HG02981 (cell line): Measurements from ENCODE around the gene GCLC.
"Not testable (repeated sequence)": the region's sequence is repeated elsewhere in the genome, so short reads cannot be mapped to it uniquely, and the experiment has no call there.

Source experiments
- ATAC-seq: cut with Tn5 transposase; IDR thresholded peaks from one replicate; pipeline ENCODE4 v1.9.1; 2021; ENCODE audit warnings: mild to moderate bottlenecking, moderate library complexity; ENCODE audit not compliant: unreplicated experiment

Gene GCLC

DNA sequence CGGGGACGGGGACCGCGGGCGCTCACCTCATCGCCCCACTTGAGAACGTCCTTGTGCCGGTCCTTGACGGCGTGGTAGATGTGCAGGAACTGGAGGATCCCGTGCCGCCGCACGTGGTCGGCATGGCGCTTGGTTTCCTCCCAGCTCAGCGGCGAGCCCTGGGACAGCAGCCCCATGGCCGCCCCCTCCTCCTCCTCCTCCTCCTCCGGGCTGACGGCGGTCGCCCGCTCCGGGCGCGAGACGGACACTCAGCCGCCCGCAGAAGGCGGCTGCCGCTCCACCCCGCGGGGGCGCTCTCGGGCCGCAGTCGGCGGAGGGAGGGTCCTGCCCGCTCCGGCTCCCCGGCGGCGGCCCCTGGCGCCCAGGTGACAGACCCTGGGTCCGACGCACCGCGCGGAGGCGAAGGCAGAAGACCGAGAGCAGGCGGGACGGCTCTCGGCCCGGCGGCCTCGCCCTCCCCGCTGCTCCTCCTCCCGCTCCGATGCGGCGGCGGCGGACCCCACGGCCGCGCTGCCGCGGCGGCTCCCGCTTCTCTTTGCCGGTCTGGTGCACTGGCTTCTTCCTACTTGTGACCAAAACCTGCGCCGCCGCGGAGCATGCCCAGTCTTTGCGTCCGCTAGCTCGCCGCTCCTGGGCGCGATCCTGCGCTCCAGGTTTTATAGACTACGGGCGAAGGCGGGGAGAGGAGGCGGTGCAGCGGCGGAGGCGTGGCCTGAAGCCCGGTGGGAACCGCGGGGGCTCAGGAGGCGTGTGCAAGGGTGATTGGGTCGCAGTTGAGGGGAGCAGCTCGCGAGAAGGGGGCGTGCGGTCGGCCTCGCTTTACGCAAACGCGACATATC is at the start of gene GCLC:
TSS of gene GCLC (minus strand) at position 632 of the 839 bp plus-strand sequence. CDS start at position 176, 456 bp downstream.
- ATAC-seq: peak; percentile 53

DNA sequence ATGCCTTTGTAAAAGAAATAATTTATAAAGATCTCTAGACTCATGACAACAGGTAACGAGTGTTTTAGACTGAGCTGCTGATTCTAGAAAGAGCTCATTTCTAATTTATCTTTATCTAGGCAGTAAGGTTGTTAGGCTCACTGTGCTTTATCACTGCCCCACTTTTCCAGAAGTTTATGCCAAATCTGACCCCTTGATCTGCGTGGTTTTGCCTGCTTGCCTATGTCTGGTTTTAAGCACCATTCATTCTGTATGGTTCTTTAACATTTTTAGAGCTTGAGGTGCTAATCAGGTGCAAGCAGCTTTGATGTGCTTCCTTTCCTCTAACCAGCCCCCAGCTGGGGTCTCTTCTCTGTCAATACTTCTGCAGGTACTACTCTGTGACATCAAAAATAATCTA is 49.7 kb upstream of the GCLC start:
- ATAC-seq: no peak

DNA sequence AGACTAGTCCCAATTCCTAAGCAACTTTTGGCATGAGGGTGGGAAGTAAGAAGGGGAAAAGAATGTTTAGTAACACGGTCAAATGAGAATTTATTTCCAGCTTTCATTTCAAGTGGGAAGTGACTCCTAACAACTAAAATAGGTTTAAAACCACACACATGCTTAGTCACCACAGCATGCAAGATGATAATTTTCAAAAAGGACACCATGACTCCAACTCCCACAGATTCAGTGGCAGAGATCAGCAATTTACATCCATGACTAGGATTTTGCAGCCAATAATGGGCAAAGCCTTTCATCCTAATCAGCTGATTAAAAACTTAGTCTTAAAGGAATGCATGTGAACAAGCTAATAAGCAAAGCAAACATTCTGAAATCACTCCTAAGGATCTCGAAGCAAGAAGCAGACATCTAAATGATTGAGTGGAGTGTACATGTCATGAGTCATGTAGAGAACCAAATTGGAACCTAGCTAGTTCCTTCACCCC is 48.1 kb upstream of the GCLC start:
- no peak for ATAC-seq

DNA sequence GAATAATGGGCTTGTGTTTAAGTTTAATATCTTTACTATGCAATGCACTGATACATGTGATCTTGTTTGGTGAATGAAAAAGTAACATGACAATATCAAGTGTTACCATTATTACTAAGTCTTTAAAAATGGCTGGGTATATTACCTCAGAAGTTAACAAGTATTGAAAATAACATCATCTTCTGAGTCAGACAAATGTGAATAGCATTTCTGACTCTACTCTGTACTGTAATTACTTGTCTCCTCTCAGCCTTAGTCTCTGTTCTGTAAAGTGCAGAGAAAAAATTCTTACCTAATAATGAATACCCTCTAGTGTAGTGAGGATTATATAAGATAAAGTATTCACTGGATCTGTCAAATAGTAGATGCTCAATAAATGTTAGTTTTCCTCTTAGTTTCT is 47.0 kb upstream of the GCLC start:
- ATAC-seq: no peak

DNA sequence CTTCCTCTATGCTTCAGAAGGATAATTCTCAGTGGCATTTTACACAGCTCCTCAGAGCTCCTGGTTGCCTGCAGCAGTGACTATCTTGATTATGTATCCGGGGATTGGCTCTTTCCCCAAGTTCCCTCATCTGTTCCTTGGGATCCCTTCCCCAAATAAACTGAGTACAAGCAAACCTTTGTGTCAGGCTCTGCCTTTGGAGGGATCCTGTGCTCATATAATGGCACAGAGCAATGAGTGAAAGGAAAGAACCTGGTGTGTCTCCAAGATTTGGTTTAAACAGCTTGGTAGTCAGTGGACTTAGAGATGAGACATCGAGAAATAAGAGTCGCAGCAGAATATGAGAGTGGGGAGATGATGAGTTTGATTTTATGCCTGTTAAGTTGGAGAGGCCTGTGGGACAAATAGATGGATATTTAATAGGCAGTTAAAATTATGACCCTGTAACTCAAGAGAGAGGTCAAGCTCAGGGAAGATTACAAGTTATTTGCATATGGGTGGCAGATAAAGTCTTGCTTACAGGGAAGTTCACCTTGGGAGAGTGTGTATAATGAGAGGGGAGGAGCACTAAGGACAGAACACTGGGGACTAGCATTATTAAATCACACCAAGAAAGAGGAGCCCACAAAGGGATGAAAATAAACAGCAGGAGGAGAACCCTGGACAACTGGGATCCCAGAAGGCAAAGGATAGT is 44.1 kb upstream of the GCLC start:
- no peak for ATAC-seq

DNA sequence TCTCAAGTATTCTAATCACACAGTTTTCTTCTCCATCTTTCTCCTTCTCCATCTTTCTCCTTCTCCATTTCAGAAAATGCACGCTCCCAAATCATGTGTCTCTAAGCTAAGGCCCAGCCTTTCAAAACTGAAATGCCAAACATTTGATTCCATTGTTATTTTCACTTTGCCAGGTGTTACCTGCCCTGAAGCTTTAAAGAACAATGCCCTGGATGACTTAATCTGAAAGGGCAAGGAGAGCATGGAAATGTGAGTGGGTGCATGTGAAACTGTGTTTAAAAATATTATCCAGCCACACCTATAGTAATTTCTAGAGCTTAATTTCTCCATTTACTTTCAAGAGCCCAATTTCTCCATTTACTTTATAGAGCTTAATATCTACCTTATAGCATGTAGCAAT is 42.4 kb upstream of the GCLC start:
- ATAC-seq: no peak

DNA sequence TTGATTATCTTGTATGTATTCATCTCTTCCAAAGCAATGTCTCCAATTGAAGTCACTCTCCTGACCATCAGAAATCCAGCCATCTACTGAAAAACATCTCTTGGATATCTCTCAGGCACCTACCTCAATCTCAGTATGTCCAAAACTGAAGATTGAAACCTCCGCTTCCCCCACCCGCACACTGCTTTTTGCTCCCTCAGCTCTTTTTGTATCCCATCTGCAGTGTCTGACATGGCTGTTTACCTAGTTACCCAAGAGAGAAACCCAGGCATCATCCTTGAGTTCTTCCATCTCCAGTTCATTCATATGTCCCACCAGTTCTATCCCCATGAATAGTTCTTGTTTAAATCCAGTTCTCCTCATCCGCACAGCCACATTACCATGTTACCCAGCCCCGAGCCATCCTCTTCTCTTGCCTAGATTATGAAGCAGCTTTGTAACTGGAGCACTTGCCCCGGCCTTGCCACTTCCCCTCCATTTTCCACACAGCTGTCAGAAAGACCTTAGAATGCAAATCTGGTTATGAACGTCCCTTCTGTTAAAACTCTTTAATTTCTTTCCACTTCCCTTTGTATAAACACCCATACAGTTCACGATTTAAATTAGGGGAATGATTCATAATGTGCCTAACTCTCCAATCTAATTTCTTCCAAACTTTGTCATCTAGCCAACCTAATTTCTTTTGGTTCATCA is 40.5 kb upstream of the GCLC start:
- ATAC-seq: no peak

DNA sequence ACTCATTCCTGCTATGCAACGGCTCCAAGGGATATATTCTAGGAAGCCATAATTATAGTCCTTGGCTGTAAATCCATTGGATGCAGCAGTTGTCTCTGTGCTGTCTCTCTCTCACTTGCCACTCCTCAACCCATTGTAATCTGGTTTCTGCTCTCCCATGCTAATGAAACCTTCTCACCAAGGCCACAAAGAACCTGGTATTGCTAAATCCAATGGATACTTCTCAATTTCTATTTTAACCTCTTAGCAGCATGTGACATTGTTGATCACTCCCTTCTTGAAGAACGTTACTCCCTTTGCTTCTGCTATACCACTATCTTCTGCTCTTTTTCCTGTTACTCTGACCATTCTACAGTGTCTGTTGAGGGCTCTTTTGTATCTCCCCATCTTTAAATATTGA is 39.8 kb upstream of the GCLC start:
- ATAC-seq: no peak

DNA sequence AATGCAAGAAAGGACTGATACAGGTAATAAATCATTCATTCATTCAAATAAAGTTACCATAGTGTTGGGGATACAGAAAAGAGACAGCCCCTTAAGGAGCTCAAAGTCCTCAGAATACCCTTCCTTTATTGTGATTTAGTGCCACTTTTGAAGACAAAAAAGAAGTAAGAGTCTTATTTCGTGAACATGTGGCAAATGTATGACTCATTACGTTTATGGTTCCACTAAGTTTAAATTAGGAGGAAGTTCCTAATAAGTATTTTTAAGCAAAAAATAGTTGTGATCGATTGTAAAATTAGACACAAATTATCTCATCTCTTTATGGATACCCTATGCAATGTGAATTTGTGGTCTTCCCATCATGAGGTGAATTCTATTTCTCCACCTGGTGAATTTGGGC is 38.5 kb upstream of the GCLC start:
- ATAC-seq: no peak

DNA sequence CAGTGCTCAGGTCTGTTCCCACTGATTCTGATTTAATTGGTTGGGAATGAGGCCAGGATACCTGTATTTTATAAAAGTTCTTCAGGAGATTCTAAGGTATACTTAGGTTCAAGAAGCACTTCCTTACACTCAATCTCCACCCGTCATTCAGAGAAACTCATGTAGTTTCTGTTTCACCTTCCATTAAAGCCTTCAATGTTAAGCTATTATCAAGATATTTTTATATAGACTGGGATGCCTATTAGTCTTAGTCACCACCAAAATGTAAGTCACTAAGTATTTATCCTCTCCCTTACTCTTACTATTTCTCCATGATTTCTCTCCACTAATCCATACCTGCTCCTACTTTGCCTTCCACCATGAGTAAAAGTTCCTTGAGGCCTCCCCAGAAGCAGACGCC is 38.1 kb upstream of the GCLC start:
- ATAC-seq: no peak

DNA sequence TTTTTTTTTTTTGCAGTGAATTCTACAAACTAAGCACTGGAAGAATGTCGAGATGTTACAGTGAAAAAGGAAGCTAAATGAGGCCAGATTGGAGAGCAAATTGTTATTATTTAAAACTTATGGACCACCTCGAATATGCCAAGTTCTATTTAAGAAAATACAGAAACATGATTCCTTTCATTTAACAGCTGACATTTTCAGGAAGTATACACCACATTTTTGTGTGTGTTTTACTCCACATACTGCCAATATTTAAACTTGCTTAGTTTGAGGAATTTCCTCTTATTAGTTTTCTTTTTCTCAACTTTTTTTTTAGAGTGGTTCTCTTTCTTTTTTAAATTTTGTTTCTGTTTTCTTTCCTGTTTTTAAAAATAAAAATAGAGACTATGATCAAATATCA is 37.0 kb upstream of the GCLC start:
- ATAC-seq: no peak

DNA sequence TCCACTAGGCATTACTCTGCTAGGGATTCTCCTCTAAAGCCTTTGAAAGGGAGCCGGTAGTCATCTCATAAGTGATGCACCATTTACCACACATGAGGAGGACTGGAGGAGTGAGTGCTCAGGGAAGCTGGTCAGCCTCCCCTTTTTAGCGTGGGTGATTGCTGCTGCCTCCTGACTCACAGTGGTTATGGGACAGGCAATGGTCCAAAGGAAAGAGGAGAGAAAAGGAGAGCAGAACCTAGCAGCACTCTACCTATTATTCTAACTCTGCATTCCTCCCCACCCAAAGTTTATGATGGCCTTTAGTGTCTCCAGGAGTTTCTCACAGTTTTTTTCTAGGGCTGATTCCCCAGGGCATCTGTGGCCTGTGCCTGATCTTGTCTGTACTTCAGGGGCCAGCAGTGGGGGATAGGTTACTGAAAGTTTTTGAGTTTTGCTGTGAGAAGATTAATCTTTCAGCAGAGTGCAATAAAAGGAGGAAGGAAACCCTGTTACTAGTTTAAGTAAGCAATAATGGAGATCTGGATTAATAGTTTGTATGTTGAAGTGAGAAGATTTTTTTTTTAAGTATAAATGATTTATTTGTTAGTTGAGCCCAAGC is 36.4 kb upstream of the GCLC start:
- no peak for ATAC-seq

DNA sequence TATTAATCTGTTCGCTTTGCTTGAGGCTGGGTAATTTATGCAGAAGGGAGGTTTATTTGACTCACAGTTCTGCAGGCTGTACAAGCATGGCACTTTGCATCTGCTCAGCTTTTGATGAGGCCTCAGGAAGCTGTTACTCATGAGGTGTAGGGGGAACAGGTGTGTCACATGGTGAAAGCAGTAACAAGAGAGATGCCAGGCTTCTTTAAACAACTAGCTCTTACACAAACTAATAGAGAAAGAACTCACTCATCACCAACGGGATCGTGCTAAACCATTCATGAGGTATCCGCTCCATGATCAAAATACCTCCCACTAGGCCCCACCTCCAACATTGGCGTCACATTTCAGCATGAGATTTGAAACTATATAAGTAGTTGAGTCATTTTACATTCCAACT is 34.4 kb upstream of the GCLC start:
- ATAC-seq: no peak

DNA sequence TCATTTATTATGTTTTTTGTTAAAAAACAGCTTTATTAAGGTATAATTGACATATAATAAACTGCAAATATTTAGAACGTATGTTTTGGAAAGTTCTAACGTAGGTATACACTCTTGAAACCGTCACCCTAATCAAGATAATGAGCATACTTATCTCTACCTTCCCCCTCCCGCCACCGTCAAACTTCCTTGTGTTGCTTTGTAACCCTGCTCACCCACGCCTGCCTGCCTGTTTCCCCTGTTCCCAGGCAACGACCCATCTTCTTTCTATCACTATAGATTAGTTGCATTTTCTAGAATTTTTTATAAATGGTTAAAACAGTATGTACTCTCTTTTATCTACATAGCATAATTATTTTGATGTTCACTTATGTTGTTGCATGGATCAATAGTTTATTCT is 33.5 kb upstream of the GCLC start:
- no peak for ATAC-seq

DNA sequence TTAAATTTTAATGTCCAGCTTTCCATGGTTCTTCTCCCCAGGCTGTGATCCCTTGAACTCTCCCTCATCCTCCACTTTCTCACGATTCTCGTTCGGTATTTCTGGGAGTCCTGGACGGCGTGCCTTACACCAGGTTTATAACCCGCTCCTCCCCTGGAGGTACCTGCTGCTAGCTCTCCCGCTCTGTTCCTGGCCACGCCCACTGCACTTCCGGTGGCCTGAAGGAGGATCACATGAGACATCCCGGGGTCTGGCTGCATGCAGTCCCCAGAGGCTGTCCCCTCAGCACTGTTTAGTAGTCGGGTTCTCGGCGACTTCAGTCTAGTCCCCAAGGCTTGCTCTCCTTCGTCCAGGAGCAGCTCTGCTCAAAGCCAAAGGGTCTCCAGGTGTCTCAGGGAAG is 28.4 kb upstream of the GCLC start:
- ATAC-seq: no peak

DNA sequence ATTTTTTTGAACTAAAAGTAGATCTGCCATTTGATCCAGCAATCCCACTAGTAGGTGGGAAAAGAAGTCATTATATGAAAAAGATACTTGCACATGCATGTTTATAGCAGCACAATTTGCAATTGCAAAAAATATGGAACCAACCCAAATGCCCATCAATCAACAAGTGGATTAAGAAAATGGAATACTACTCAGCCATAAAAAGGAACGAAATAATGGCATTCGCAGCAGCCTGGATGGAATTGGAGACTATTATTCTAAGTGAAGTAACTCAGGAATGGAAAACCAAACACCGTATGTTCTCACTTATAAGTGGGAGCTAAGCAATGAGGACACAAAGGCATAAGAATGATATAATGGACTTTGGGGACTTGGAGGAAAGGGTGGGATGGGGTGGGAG is 27.5 kb upstream of the GCLC start:
- ATAC-seq: not testable (repeated sequence)

DNA sequence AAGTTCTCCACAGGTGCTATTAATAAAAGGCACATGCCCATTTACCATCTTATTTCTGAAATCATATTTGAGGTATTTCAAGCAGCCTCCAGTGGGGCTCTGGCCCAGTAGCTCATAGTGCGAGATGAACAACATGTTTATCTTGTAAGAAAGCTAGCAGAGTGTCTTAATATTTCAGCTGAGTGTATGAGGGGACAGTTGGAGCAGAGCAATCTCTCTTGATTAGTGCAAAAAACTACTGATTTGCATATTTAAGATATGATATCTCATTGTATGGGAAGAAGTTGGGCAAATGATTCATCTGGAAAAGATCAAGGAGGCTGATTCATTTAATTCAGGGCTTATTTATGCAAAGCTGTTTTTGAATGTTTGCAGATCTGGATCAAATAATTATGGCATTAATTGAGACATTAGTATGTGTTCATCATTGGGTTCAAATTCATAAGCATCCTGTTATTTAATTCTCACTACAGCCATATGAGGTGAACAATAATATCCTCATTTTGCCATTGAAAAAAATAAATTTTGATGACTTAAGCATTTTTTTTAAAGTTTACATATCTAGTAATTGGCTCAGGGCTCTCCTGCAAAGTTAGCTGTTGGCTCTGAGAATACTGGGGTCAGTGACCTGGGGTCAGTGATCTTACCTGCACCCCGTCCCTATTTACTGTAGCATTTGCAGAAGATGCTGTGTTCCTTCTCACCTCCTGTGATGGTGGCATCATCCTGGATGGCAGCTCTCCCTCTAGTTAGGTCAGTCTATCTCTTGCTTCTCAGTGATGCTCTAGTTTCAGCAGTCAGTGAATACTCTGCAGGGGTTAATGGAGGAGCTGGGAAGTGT is 24.1 kb upstream of the GCLC start:
- no peak for ATAC-seq

DNA sequence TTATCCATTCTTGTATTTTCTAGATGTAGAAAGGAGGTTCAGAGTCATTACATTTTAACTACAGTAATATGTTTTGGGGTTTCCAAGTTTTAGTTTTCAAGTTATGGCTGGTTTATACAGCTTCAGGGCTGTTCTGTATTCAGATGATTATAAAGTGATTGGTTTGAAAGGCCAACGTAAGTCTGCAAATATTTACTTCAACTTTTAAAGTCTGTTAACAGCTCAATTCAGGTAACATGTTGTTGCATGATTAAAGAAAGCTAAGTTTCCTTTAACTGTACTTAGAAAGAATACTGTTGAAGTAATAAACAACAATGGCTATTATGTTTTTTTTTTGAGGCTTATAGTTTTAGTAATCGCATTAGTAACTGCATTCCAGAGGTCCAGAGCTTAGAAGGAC is 22.8 kb upstream of the GCLC start:
- ATAC-seq: no peak

DNA sequence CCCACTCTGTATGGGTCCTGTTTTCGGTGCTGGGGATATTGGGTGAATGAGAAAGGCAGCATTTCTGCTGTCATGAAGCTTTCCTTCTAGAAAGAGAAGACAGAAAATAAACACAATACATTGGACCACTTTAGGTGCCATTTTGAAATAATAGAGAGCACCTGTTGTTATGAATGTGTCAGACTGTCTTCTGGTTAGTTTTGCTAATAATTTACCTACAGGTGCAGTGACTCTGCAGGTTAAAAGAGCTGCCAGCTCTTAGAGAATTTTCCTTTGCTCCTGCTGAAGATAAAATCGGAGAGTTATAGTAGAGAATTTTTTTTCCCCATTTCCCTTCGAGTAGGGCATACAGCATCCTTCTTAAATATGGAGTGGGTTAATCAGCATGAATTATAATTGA is 21.9 kb upstream of the GCLC start:
- no peak for ATAC-seq

DNA sequence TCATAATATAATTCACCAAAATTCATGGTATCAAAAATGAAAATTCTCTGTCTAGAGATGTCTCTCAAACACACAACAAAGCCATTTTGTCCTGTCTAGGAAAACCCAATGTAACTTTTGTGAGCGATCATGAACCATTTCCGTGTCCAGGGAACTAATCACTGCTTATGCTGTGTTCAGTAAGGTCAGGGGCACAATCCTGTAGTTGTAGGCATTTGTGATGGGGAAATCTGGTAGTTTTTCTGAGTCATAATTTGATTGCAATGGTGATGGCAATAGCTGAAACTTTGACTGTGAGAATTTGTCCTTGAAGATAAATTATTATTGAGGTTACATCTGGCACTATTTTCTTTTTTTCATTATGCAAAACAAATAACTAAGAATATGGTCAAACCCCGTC is 21.0 kb upstream of the GCLC start:
- ATAC-seq: no peak
